ENCODE data around the gene SIMC1.

SIMC1 gene

GRCh38 chr5:176361437-176362232 is 123.4 kb downstream of the SIMC1 start, which contains the start of gene KIAA1191:
Gene KIAA1191, minus strand, starts transcription at chr5:176361764. Its CDS starts 2,256 bp downstream, at chr5:176359508.
- in situ Hi-C loops (cut with HindIII; ENCODE audit: low sequenced_read_pairs) = no loop called here

GRCh38 chr5:176362233-176362490 is 123.9 kb downstream of the SIMC1 start:
- in situ Hi-C loops (cut with HindIII; ENCODE audit: low sequenced_read_pairs) = no loop called here

GRCh38 chr5:176364765-176365350 is 126.6 kb downstream of the SIMC1 start:
- in situ Hi-C loops (cut with HindIII; ENCODE audit: low sequenced_read_pairs) = no loop called here

- in situ Hi-C loops (cut with HindIII; ENCODE audit: low sequenced_read_pairs) = no loop called here
Observed at GRCh38 chr5:176365351-176366231, 127.4 kb downstream of the SIMC1 start, which contains the start of gene ARL10. Gene ARL10, plus strand, starts transcription at chr5:176365487. Its CDS starts 77 bp downstream, at chr5:176365564.

GRCh38 chr5:176366232-176366894 is 128.1 kb downstream of the SIMC1 start:
- in situ Hi-C loops (cut with HindIII; ENCODE audit: low sequenced_read_pairs) = no loop called here

GRCh38 chr5:176368726-176369125 is 130.5 kb downstream of the SIMC1 start:
- in situ Hi-C loops (cut with HindIII; ENCODE audit: low sequenced_read_pairs) = no loop called here

- in situ Hi-C loops (cut with HindIII; ENCODE audit: low sequenced_read_pairs) = no loop called here
Observed at GRCh38 chr5:176369934-176370711, 131.9 kb downstream of the SIMC1 start.

- in situ Hi-C loops (cut with HindIII; ENCODE audit: low sequenced_read_pairs) = no loop called here
Observed at GRCh38 chr5:176371621-176372539, 133.7 kb downstream of the SIMC1 start.

GRCh38 chr5:176373100-176373818 is 135.0 kb downstream of the SIMC1 start:
- in situ Hi-C loops (cut with HindIII; ENCODE audit: low sequenced_read_pairs) = no loop called here

- in situ Hi-C loops (cut with HindIII; ENCODE audit: low sequenced_read_pairs) = no loop called here
Observed at GRCh38 chr5:176379881-176380280, 141.7 kb downstream of the SIMC1 start.

- in situ Hi-C loops (cut with HindIII; ENCODE audit: low sequenced_read_pairs) = no loop called here
Observed at GRCh38 chr5:176381423-176381822, 143.2 kb downstream of the SIMC1 start.

GRCh38 chr5:176381979-176382378 is 143.8 kb downstream of the SIMC1 start:
- in situ Hi-C loops (cut with HindIII; ENCODE audit: low sequenced_read_pairs) = no loop called here

- in situ Hi-C loops (cut with HindIII; ENCODE audit: low sequenced_read_pairs) = no loop called here
Observed at GRCh38 chr5:176382721-176383120, 144.5 kb downstream of the SIMC1 start.

- in situ Hi-C loops (cut with HindIII; ENCODE audit: low sequenced_read_pairs) = no loop called here
Observed at GRCh38 chr5:176383248-176383905, 145.2 kb downstream of the SIMC1 start.

GRCh38 chr5:176383961-176384360 is 145.7 kb downstream of the SIMC1 start:
- in situ Hi-C loops (cut with HindIII; ENCODE audit: low sequenced_read_pairs) = no loop called here

- in situ Hi-C loops (cut with HindIII; ENCODE audit: low sequenced_read_pairs) = no loop called here
Observed at GRCh38 chr5:176384366-176384930, 146.2 kb downstream of the SIMC1 start.

GRCh38 chr5:176384991-176385390 is 146.8 kb downstream of the SIMC1 start:
- in situ Hi-C loops (cut with HindIII; ENCODE audit: low sequenced_read_pairs) = no loop called here

GRCh38 chr5:176386491-176386890 is 148.3 kb downstream of the SIMC1 start:
- in situ Hi-C loops (cut with HindIII; ENCODE audit: low sequenced_read_pairs) = no loop called here
